HFFc6 (cell line): ENCODE measurements around the gene CRHR2. TPM values are rescaled to one million over a fixed set of nuclear protein-coding genes. Genes with fewer than 3 reads are reported as not detected.
"Not testable (repeated sequence)": the region's sequence is repeated elsewhere in the genome, so short reads cannot be mapped to it uniquely, and the experiment has no call there.

Experiments
- DNase-seq: peaks from one replicate; pipeline ENCODE4 v3.0.0-alpha.2; 2018
- H3K27ac Mint-ChIP-seq: 2 replicates; pipeline ENCODE4 v1.8.0; 2020; ENCODE audit warnings: mild to moderate bottlenecking, mixed read lengths
- H3K27me3 Mint-ChIP-seq: 2 replicates; pipeline ENCODE4 v1.8.0; 2021; ENCODE audit warnings: mild to moderate bottlenecking, moderate library complexity, mixed read lengths; ENCODE audit not compliant: insufficient read depth
- H3K36me3 Mint-ChIP-seq: 2 replicates; pipeline ENCODE4 v1.8.0; 2021; ENCODE audit warnings: low read depth, mixed read lengths
- H3K4me1 Mint-ChIP-seq: 2 replicates; pipeline ENCODE4 v1.8.0; 2020; ENCODE audit warnings: low read depth, mixed read lengths
- H3K4me3 Mint-ChIP-seq: 2 replicates; pipeline ENCODE4 v1.8.0; 2020; ENCODE audit warnings: mild to moderate bottlenecking, moderate library complexity, mixed read lengths
- H3K9me3 Mint-ChIP-seq: 2 replicates; pipeline ENCODE4 v1.8.0; 2020; ENCODE audit warnings: mild to moderate bottlenecking, mixed read lengths
- total RNA-seq, 6 experiments: library from RNA; stranded (reverse); fragmentation: NEBNext Ultra II Directional; extraction: Animal tissue kit (Norgen Biotek cat#: 25700); gene quantifications; 2 replicates in 1 of 6; 3 replicates in 5 of 6; pipeline ENCODE4 v1.2.3, GENCODE V29; 2021
- TF ChIP-seq, protein P1 (sequence below): fragments of 200-600 bp; sonication (generic); IDR thresholded peaks from 2 replicates; pipeline ENCODE4 v1.5.0; 2021; ENCODE audit warnings: antibody characterized with exemption, mild to moderate bottlenecking

The CRHR2 gene
- total RNA-seq, 6 experiments from 2014 or later = not detected

GRCh38 chr7:30647589-30648364, 34.5 kb downstream of the CRHR2 start:
- Mint-ChIP-seq H3K27me3 (peaks cover 2% of the 10 kb centered on the region; the same call in 1 of the 2 replicates), H3K36me3 (peaks cover 11% of the 10 kb centered on the region; the same call in 1 of the 2 replicates), H3K4me3 (no peak overlapping the region)

DNA sequence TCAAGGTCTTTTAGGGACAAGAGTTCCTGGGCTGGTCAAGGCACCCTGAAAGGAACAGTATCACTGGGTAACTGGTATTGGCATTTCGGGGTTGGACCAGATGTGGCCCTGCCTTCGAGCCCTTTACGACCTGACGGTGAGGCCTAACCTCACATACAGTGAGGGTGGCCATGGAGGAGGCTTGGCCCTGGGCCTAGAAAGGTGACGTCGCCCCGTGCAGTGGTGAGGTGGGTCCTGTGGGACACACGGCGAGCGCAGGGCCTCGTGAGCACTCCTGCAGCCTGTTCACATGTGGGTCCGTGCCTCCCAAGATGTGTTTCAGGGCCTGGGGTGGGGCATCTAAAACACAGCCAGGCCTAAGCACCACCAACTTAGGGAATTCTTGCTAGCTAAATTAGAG, 36.1 kb downstream of the CRHR2 start:
- DNase-seq = no peak
- Mint-ChIP-seq H3K27me3 (peaks cover 2% of the 10 kb centered on the region; the same call in 1 of the 2 replicates), H3K9me3 (no peaks in the 10 kb centered on the region), H3K4me1 (no peaks in the 10 kb centered on the region), H3K36me3 (peaks cover 11% of the 10 kb centered on the region; the same call in 1 of the 2 replicates), H3K4me3 (no peak overlapping the region), H3K27ac (no peak overlapping the region)
- TF ChIP-seq, protein P1, sequence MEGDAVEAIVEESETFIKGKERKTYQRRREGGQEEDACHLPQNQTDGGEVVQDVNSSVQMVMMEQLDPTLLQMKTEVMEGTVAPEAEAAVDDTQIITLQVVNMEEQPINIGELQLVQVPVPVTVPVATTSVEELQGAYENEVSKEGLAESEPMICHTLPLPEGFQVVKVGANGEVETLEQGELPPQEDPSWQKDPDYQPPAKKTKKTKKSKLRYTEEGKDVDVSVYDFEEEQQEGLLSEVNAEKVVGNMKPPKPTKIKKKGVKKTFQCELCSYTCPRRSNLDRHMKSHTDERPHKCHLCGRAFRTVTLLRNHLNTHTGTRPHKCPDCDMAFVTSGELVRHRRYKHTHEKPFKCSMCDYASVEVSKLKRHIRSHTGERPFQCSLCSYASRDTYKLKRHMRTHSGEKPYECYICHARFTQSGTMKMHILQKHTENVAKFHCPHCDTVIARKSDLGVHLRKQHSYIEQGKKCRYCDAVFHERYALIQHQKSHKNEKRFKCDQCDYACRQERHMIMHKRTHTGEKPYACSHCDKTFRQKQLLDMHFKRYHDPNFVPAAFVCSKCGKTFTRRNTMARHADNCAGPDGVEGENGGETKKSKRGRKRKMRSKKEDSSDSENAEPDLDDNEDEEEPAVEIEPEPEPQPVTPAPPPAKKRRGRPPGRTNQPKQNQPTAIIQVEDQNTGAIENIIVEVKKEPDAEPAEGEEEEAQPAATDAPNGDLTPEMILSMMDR = no peak

More at GRCh38 chr7:30647589-30648364, 34.5 kb downstream of the CRHR2 start:
- TF ChIP-seq, protein P1 = no peak
- Mint-ChIP-seq H3K4me1 (no peaks in the 10 kb centered on the region), H3K9me3 (no peaks in the 10 kb centered on the region), H3K27ac (no peak overlapping the region)
- no peak for DNase-seq

DNA sequence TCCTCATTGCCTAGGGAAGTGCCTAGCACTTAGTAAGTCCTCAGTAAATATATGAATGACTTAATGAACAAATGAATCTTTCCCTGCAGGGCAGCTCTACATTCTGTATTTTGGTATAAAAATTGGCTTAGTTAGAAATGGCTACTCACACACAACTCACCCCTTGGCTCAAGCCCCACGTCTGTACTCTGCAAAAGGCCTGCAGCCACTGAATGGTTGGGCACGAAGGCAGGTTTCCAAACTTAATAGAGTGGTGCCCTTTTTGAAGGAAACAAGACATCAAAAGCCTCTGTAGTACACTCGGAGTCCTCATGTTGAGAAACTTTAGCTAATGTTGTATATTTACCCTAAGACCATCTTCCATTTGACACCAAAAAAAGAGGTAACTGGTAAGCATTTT, 36.6 kb downstream of the CRHR2 start:
- no peak for DNase-seq
- no peak overlapping the region for H3K4me3 Mint-ChIP-seq
- H3K27ac Mint-ChIP-seq = no peak overlapping the region
- no peaks in the 10 kb centered on the region for H3K9me3 Mint-ChIP-seq
- TF ChIP-seq, protein P1 = no peak
- peaks cover 2% of the 10 kb centered on the region; the same call in 1 of the 2 replicates for H3K27me3 Mint-ChIP-seq
- H3K36me3 Mint-ChIP-seq = peaks cover 11% of the 10 kb centered on the region; the same call in 1 of the 2 replicates
- no peaks in the 10 kb centered on the region for H3K4me1 Mint-ChIP-seq

DNA sequence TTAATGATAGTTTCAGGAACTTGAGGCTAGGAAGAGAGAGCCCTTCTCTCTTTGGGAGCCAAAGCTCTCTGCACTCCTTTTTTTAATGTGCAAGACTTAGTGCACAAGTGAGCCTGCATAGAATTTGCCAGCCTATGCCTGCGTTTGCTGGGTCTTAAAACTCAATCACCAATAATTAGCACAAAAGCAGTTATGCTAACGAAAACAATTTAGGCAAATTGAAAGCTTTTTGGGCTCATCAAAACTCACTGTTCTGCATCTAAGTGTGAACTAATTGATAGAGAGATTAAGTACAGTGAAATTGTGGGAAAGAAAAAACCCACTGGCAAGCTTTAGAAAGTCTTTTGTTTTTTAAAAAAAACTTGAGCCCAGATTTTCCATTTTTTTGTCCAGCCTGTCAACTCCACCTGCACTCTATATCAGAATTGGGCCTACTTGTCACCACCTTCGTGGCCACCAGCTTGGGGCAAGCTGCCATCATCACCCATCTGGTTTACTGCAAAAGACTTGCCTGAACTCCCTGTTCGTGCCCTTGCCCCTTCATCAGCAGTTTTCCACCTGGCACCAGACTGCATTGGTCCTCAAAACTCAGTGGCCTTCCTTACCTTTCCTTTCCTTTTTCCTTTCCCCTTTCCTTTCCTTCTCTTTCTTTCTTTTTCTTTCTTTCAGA, 37.8 kb downstream of the CRHR2 start:
- DNase-seq = no peak
- Mint-ChIP-seq H3K4me1 (no peaks in the 10 kb centered on the region), H3K27me3 (peaks cover 2% of the 10 kb centered on the region; the same call in 1 of the 2 replicates), H3K4me3 (no peak overlapping the region), H3K36me3 (peaks cover 11% of the 10 kb centered on the region; the same call in 1 of the 2 replicates), H3K9me3 (no peaks in the 10 kb centered on the region), H3K27ac (no peak overlapping the region)
- TF ChIP-seq, protein P1 = no peak

- TF ChIP-seq, protein P1 = no peak
- peaks cover 2% of the 10 kb centered on the region; the same call in 1 of the 2 replicates for H3K27me3 Mint-ChIP-seq
- H3K4me1 Mint-ChIP-seq = no peaks in the 10 kb centered on the region
- no peak overlapping the region for H3K4me3 Mint-ChIP-seq
- DNase-seq = no peak
- H3K36me3 Mint-ChIP-seq = peaks cover 11% of the 10 kb centered on the region; the same call in 1 of the 2 replicates
- H3K9me3 Mint-ChIP-seq = no peaks in the 10 kb centered on the region
- H3K27ac Mint-ChIP-seq = no peak overlapping the region
Observed at GRCh38 chr7:30642789-30643188, 39.5 kb downstream of the CRHR2 start.

DNA sequence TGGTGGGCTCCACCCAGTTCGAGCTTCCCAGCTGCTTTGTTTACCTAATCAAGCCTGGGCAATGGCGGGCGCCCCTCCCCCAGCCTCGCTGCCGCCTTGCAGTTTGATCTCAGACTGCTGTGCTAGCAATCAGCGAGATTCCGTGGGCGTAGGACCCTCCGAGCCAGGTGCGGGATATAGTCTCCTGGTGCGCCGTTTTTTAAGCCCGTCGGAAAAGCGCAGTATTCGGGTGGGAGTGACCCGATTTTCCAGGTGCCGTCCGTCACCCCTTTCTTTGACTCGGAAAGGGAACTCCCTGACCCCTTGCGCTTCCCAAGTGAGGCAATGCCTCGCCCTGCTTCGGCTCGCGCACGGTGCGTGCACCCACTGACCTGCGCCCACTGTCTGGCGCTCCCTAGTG, 39.9 kb downstream of the CRHR2 start:
- not testable (repeated sequence) for H3K27me3 Mint-ChIP-seq, H3K4me3 Mint-ChIP-seq, H3K9me3 Mint-ChIP-seq, H3K4me1 Mint-ChIP-seq, H3K27ac Mint-ChIP-seq, DNase-seq
- H3K36me3 Mint-ChIP-seq = peaks cover 11% of the 10 kb centered on the region; the same call in 1 of the 2 replicates
